ENCODE data around the gene CDHR5. TPM values are rescaled to one million over a fixed set of nuclear protein-coding genes. Genes with fewer than 3 reads are reported as not detected.

Gene CDHR5
- total RNA-seq, 8 experiments from 2014 or later: 0.31 to 1.3 (median 0.51) TPM

DNA sequence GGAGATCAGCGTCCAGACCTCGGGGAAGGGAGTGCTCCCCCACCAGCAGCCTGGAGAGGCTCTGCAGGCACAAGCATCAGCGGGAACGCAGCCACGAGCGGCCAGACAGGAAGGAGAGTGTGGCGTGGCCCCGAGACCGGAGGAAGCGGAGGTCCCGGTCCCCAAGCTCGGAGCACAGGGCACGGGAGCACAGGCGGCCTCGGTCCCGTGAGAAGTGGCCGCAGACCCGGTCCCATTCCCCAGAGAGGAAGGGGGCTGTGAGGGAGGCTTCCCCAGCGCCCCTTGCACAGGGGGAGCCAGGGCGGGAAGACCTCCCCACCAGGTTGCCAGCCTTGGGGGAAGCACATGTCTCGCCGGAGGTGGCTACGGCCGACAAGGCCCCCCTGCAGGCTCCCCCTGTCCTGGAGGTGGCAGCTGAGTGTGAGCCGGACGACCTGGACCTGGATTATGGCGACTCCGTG is 15.9 kb downstream of the CDHR5 start:
- Histone ChIP-seq H3K27ac (no peak overlapping the region), H3K4me3 (no peak overlapping the region), H3K4me1 (replicated peaks in 1 of 2) (no peaks in the 10 kb centered on the region)
- in situ Hi-C loops (cut with MboI; ENCODE audit: low pct_unique_long_range_greater_than_20kb in 2 of 9, low sequenced_read_pairs in 9 of 9, unreplicated experiment in 9 of 9): no loop called here
- ATAC-seq (replicated peaks in 6 of 8): no peak
- 85 to 89% (median 87%) methylated on average over 3 to 4 of the region's 28 CpGs; no CpG with 5 or more reads in 7 of the 10 experiments for WGBS, 10 experiments

GRCh38 chr11:607971-608659 is 16.6 kb downstream of the CDHR5 start:
- no peak overlapping the region for H3K27ac ChIP-seq
- 87 to 100% (median 92%) methylated on average over 1 to 19 of the region's 45 CpGs; no CpG with 5 or more reads in 6 of the 10 experiments for WGBS, 10 experiments
- H3K4me3 ChIP-seq: no peak overlapping the region
- in situ Hi-C loops (cut with MboI; ENCODE audit: low pct_unique_long_range_greater_than_20kb in 2 of 9, low sequenced_read_pairs in 9 of 9, unreplicated experiment in 9 of 9): no loop called here
- H3K4me1 ChIP-seq (replicated peaks in 1 of 2): no peaks in the 10 kb centered on the region
- ATAC-seq (replicated peaks in 6 of 8): peak in 3 of 8 experiments; percentile 7 to 12 (median 8)

GRCh38 chr11:607020-607780 is 17.6 kb downstream of the CDHR5 start:
- no peaks in the 10 kb centered on the region for H3K4me1 ChIP-seq (replicated peaks in 1 of 2)
- 88 to 100% (median 96%) methylated on average over 1 to 4 of the region's 35 CpGs; no CpG with 5 or more reads in 5 of the 10 experiments for WGBS, 10 experiments
- peak in 2 of 8 experiments; percentile 15 to 23 for ATAC-seq (replicated peaks in 6 of 8)
- no peak overlapping the region for H3K4me3 ChIP-seq
- in situ Hi-C loops (cut with MboI; ENCODE audit: low pct_unique_long_range_greater_than_20kb in 2 of 9, low sequenced_read_pairs in 9 of 9, unreplicated experiment in 9 of 9): no loop called here
- no peak overlapping the region for H3K27ac ChIP-seq

DNA sequence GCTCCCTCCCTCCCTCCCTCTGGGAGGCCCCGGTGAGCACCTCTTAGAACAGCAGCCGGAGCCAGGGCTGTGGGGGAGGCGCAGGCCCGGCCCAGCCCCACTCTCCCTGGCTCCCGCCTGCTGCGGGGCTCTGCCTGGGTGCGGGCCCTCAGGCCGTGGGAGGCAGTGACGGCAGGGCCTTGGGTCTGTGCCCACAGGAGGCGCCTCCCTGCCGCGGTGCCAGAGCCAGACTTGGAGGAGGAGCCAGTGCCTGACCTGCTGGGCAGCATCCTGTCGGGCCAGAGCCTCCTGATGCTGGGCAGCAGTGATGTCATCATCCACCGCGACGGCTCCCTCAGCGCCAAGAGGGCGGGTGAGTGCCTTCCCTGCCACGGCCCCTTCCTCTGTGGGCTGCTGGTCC is 18.5 kb downstream of the CDHR5 start:
- no peak overlapping the region for H3K4me3 ChIP-seq
- no peak overlapping the region for H3K27ac ChIP-seq
- H3K4me1 ChIP-seq (replicated peaks in 1 of 2): no peaks in the 10 kb centered on the region
- ATAC-seq (replicated peaks in 6 of 8): peak in 4 of 8 experiments; percentile 9 to 70 (median 66)
- WGBS, 10 experiments: 100% methylated on average over 3 of the region's 19 CpGs; no CpG with 5 or more reads in 9 of the 10 experiments
- in situ Hi-C loops (cut with MboI; ENCODE audit: low pct_unique_long_range_greater_than_20kb in 2 of 9, low sequenced_read_pairs in 9 of 9, unreplicated experiment in 9 of 9): no loop called here

DNA sequence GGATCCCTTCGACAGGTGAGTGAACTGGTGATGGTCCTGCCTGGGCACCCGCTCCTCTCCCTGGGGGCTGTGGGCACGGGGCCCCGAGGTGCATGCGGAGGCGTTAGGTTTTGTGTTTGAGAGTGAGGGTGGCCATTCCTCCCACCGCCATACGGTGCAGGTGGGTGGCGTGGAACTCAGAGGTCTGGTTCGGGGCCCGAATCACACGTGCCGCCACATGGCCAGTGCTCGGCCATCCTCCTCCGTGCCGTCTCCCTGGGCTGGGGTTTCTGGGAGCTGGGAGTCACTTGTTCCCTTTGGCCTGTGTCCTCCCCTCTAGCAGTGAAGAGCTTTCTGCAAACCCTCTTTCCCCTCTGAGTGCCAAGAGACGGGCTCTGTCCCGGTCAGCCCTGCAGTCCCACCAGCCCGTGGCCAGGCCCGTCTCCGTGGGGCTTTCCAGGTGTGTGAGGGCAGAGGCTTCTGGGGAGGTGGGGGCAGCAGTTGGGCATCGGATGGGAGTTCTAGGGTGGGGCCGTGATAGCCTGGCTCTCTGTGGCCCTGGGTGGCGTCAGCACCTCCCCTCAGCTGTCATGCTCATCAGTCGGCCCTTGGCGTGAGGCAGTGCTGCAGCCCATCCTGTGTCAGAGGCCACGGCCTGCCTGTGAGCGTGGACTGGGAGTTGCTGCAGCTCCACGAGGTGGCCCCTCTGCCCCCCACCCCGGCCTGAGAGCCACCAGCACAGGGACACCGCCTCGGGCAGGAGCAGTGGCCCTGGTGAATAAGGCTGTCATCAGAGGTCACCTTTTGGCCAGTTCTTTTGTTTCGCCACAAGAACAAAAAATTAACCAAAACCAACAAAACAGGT is 19.2 kb downstream of the CDHR5 start:
- in situ Hi-C loops (cut with MboI; ENCODE audit: low pct_unique_long_range_greater_than_20kb in 2 of 9, low sequenced_read_pairs in 9 of 9, unreplicated experiment in 9 of 9): no loop called here
- no peak for ATAC-seq (replicated peaks in 6 of 8)
- no peak overlapping the region for H3K27ac ChIP-seq
- no peak overlapping the region for H3K4me3 ChIP-seq
- H3K4me1 ChIP-seq (replicated peaks in 1 of 2): no peaks in the 10 kb centered on the region
- WGBS, 10 experiments: 92 to 100% (median 100%) methylated on average over 2 to 6 of the region's 33 CpGs; no CpG with 5 or more reads in 5 of the 10 experiments

GRCh38 chr11:603154-603553 is 21.6 kb downstream of the CDHR5 start:
- H3K4me1 ChIP-seq (replicated peaks in 1 of 2): no peaks in the 10 kb centered on the region
- no peak overlapping the region for H3K27ac ChIP-seq
- WGBS, 10 experiments: 81 to 100% (median 94%) methylated on average over 2 to 12 of the region's 13 CpGs; no CpG with 5 or more reads in 1 of the 10 experiments
- H3K4me3 ChIP-seq: no peak overlapping the region
- in situ Hi-C loops (cut with MboI; ENCODE audit: low pct_unique_long_range_greater_than_20kb in 2 of 9, low sequenced_read_pairs in 9 of 9, unreplicated experiment in 9 of 9): no loop called here
- ATAC-seq (replicated peaks in 6 of 8): no peak

- Histone ChIP-seq H3K27ac (no peak overlapping the region), H3K4me3 (no peak overlapping the region), H3K4me1 (replicated peaks in 1 of 2) (no peaks in the 10 kb centered on the region)
- no peak for ATAC-seq (replicated peaks in 6 of 8)
- in situ Hi-C loops (cut with MboI; ENCODE audit: low pct_unique_long_range_greater_than_20kb in 2 of 9, low sequenced_read_pairs in 9 of 9, unreplicated experiment in 9 of 9): no loop called here
- WGBS, 10 experiments: 83 to 100% (median 93%) methylated on average over 1 to 13 of the region's 23 CpGs; no CpG with 5 or more reads in 2 of the 10 experiments
These were observed 23.0 kb downstream of the CDHR5 start for GRCh38 chr11:601573-602245.

DNA sequence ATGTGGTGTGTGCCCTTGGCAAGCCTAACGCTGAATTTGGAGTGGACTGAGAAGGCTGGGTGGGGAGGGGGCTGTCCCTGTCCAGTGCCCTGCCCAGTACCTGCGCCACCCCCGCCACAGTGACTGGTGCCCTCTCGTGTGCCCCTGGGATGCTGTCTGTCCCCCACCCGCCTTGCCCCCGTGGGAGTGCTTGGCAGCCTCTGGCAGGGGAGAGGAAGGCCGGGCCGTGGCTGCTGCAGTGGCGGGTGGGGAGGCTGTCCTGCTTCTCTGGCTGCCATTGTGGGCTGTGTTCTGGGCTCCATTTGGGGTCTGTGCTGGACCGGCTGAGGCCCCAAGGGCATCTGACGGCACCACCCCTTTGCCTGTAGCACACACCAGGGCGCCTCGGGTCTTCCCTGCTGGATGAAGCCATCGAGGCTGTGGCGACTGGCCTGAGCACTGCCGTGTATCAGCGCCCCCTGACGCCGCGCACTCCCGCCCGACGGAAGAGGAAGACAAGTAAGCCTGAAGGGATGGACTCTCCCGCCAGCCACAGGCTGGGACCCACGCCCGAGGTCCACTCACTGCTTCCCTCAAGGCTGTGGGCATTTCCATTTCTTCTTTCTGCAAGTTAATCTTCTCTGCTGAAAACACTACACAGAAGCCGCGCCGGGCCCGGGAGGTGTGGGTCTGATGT is 26.6 kb downstream of the CDHR5 start:
- Histone ChIP-seq H3K27ac (no peak overlapping the region), H3K4me3 (no peak overlapping the region), H3K4me1 (replicated peaks in 1 of 2) (no peaks in the 10 kb centered on the region)
- peak in 3 of 8 experiments; percentile 9 to 19 (median 12) for ATAC-seq (replicated peaks in 6 of 8)
- WGBS, 10 experiments: 60 to 100% (median 97%) methylated on average over 1 to 10 of the region's 30 CpGs; no CpG with 5 or more reads in 5 of the 10 experiments
- in situ Hi-C loops (cut with MboI; ENCODE audit: low pct_unique_long_range_greater_than_20kb in 2 of 9, low sequenced_read_pairs in 9 of 9, unreplicated experiment in 9 of 9): no loop called here

DNA sequence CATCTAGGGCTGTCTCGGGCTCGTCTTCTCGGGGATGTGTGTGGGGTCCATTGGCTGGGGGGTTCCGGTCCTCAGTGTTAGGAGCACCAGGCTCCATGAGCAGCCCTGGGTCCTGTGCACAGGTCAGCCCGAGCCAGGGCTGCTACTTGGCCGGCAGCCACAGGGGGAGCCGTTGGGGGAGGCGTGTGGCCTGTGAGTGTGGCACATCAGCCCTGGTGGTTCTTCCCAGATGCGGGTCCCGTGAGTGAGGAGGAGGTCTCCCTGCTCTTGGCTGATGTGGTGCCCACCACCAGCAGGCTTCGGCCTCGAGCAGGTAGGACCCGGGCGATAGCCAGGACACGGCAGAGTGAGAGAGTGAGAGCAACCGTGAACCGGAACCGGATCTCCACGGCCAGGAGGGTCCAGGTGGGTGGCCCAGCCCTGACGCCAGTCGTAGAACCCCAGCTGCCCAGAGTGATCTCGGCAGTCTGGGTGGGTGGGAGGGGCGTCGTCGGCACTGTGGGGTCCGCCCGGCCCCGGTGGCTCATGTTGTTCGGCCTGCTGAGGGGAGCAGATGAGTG is 27.5 kb downstream of the CDHR5 start:
- in situ Hi-C loops (cut with MboI; ENCODE audit: low pct_unique_long_range_greater_than_20kb in 2 of 9, low sequenced_read_pairs in 9 of 9, unreplicated experiment in 9 of 9): no loop called here

GRCh38 chr11:596374-596773 is 28.4 kb downstream of the CDHR5 start:
- ATAC-seq (replicated peaks in 6 of 8): no peak
- 89 to 100% (median 95%) methylated on average over 1 to 9 of the region's 10 CpGs; no CpG with 5 or more reads in 6 of the 10 experiments for WGBS, 10 experiments
- Histone ChIP-seq H3K4me1 (replicated peaks in 1 of 2) (no peaks in the 10 kb centered on the region), H3K27ac (no peak overlapping the region), H3K4me3 (no peak overlapping the region)
- in situ Hi-C loops (cut with MboI; ENCODE audit: low pct_unique_long_range_greater_than_20kb in 2 of 9, low sequenced_read_pairs in 9 of 9, unreplicated experiment in 9 of 9): no loop called here

More for the DNA sequence above, 27.5 kb downstream of the CDHR5 start:
- no peak overlapping the region for H3K27ac ChIP-seq
- 83 to 90% methylated on average over 2 to 3 of the region's 29 CpGs; no CpG with 5 or more reads in 8 of the 10 experiments for WGBS, 10 experiments
- H3K4me1 ChIP-seq (replicated peaks in 1 of 2): no peaks in the 10 kb centered on the region
- ATAC-seq (replicated peaks in 6 of 8): peak in 7 of 8 experiments; percentile 17 to 59 (median 32)
- H3K4me3 ChIP-seq: no peak overlapping the region

GRCh38 chr11:595400-595799 is 29.4 kb downstream of the CDHR5 start:
- in situ Hi-C loops (cut with MboI; ENCODE audit: low pct_unique_long_range_greater_than_20kb in 2 of 9, low sequenced_read_pairs in 9 of 9, unreplicated experiment in 9 of 9): no loop called here
- H3K4me1 ChIP-seq (replicated peaks in 1 of 2): no peaks in the 10 kb centered on the region
- ATAC-seq (replicated peaks in 6 of 8): no peak
- H3K4me3 ChIP-seq: no peak overlapping the region
- H3K27ac ChIP-seq: no peak overlapping the region
- 80 to 100% (median 94%) methylated on average over 1 to 7 of the region's 10 CpGs; no CpG with 5 or more reads in 5 of the 10 experiments for WGBS, 10 experiments
